ENCODE measurements around the gene GRIN2A. TPM values are rescaled to one million over a fixed set of nuclear protein-coding genes. Genes with fewer than 3 reads are reported as not detected.

GRIN2A gene
- total RNA-seq, 1 donor from 2014 or later = 6.8 TPM

DNA sequence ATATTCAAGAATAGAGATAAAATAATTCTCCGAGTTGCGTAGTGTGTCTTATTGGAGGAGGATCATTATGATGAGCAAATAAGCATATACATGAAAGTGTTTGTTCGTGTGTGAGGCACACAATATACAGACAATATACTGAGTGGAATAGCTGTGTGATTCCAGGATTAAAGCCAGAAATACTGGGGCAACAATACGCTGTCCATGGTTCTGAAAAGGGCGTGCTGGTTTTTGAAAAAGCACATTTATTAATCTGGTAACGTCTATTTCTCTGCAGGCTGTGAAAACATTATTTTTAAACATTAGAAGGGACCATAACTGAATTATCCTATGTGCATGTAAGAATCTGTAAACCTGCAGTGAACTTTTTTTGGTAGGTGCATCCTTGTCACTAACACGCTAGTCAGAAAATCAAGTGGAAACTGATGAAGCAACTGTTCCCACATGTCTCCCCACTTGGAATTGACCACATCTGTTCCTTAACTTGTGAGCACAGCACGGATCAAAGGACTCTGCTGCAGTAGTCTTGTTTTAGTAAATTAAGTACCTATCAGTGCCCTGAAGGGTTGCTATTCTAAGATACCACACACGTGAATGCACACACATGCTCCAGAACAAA lies 346.0 kb downstream of the GRIN2A start:
- no peak for TF ChIP-seq CTCF (IDR thresholded peaks at IDR 0.05; ENCODE audit: partially characterized antibody, unreplicated experiment)
- H3K4me3 Mint-ChIP-seq (ENCODE audit: unreplicated experiment) = peak overlapping the region; percentile 16
- H3K4me1 Mint-ChIP-seq (ENCODE audit: low read depth, unreplicated experiment) = peaks cover 13% of the 10 kb centered on the region
- no peak overlapping the region for H3K27ac Mint-ChIP-seq (ENCODE audit: unreplicated experiment)
- peaks cover 5% of the 10 kb centered on the region for H3K36me3 Mint-ChIP-seq (ENCODE audit: unreplicated experiment)
- DNase-seq = no peak
- no peaks in the 10 kb centered on the region for H3K9me3 Mint-ChIP-seq (ENCODE audit: unreplicated experiment)
- H3K27me3 Mint-ChIP-seq (ENCODE audit: unreplicated experiment) = no peaks in the 10 kb centered on the region

GRCh38 chr16:9827062-9827752 lies 355.0 kb downstream of the GRIN2A start:
- no peak for DNase-seq
- peaks cover 4% of the 10 kb centered on the region for H3K27me3 Mint-ChIP-seq (ENCODE audit: unreplicated experiment)
- H3K4me3 Mint-ChIP-seq (ENCODE audit: unreplicated experiment) = no peak overlapping the region
- no peaks in the 10 kb centered on the region for H3K36me3 Mint-ChIP-seq (ENCODE audit: unreplicated experiment)
- no peak for TF ChIP-seq CTCF (IDR thresholded peaks at IDR 0.05; ENCODE audit: partially characterized antibody, unreplicated experiment)
- peaks cover 3% of the 10 kb centered on the region for H3K4me1 Mint-ChIP-seq (ENCODE audit: low read depth, unreplicated experiment)
- H3K9me3 Mint-ChIP-seq (ENCODE audit: unreplicated experiment) = no peaks in the 10 kb centered on the region
- no peak overlapping the region for H3K27ac Mint-ChIP-seq (ENCODE audit: unreplicated experiment)

DNA sequence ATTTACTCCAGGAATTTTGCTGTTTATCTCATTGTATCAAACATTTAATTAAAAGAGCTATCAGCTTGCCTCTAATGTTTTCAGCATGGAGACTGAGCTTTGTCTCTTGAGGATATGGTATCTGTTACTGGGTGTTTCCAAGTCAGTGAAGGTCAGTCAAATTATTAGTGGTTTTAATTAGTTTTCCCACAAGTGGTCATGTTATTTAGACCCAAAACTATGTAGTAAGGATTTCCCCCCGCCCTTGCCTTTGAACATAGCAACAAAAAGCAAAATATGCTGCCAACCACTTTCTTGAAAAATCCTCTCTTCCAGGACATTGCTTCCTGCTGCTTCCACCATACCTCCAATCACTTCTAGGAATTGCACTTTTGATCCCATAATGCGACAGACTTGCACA lies 355.6 kb downstream of the GRIN2A start:
- Mint-ChIP-seq H3K27ac (ENCODE audit: unreplicated experiment) (no peak overlapping the region), H3K4me3 (ENCODE audit: unreplicated experiment) (no peak overlapping the region), H3K27me3 (ENCODE audit: unreplicated experiment) (peaks cover 4% of the 10 kb centered on the region), H3K9me3 (ENCODE audit: unreplicated experiment) (no peaks in the 10 kb centered on the region), H3K4me1 (ENCODE audit: low read depth, unreplicated experiment) (peaks cover 7% of the 10 kb centered on the region), H3K36me3 (ENCODE audit: unreplicated experiment) (no peaks in the 10 kb centered on the region)
- no peak for TF ChIP-seq CTCF (IDR thresholded peaks at IDR 0.05; ENCODE audit: partially characterized antibody, unreplicated experiment)
- no peak for DNase-seq

DNA sequence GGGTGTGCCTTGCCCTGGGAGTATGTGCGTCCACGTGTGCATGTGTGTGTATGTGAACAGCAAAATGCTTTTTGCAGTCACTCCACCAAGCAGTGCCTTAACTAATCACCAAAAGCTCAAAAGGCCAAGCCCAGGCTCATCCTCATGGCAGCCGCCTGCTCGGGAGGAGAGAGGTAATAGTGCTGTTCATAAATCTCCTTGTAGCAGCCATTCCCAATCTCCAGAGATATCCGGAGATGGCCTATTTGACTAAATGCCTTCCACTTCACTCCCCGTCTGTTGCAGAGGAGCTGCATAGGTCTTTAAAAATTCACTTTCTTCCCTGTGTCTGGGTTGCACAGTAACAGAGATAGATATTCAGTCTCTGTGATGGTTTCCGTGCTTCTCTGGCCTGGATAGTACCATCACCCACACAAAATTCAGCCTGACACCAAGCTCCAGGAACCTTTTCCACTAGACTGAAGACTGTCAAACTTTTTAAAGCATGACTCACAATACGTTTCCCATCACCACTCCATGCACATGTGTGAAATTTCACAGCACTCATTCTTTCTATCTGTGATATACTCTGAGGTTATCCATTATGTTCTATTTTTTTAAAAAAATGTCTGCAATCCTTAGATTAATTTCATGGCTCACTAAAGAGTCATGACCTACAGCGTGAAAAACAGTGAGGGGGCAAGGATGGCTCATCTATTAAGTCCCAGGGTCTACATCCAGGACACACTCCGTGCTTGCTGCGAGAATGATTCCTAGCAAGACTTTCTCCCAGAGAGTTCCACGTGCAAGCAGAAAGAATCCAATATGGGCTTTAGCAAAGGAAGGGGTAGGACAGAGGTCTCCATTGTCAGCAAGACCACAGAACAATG lies 357.8 kb downstream of the GRIN2A start:
- no peak overlapping the region for H3K27ac Mint-ChIP-seq (ENCODE audit: unreplicated experiment)
- no peaks in the 10 kb centered on the region for H3K9me3 Mint-ChIP-seq (ENCODE audit: unreplicated experiment)
- H3K36me3 Mint-ChIP-seq (ENCODE audit: unreplicated experiment) = no peaks in the 10 kb centered on the region
- peaks cover 4% of the 10 kb centered on the region for H3K27me3 Mint-ChIP-seq (ENCODE audit: unreplicated experiment)
- no peak overlapping the region for H3K4me3 Mint-ChIP-seq (ENCODE audit: unreplicated experiment)
- TF ChIP-seq CTCF (IDR thresholded peaks at IDR 0.05; ENCODE audit: partially characterized antibody, unreplicated experiment) = no peak
- peaks cover 17% of the 10 kb centered on the region for H3K4me1 Mint-ChIP-seq (ENCODE audit: low read depth, unreplicated experiment)
- no peak for DNase-seq

Data from glutamatergic neuron (in vitro differentiated cells).